OCI-LY1 (cell line): ENCODE measurements around the gene CDC42EP4.

ENCODE experiments used
- H2AFZ ChIP-seq: fragments of 200-600 bp; sonication (generic), shearing (Covaris generic); 2 replicates; pipeline ENCODE4 v1.6.0; 2014; ENCODE audit warnings: antibody characterized with exemption, mild to moderate bottlenecking, low read length
- H3F3A ChIP-seq: fragments of 200-600 bp; sonication (generic), shearing (Covaris generic); 2 replicates; pipeline ENCODE4 v1.6.0; 2014; ENCODE audit warnings: mild to moderate bottlenecking, antibody characterized with exemption, low read length, moderate library complexity; ENCODE audit not compliant: insufficient read depth
- H3K27ac ChIP-seq: fragments of 200-600 bp; sonication (generic); 2 replicates; pipeline ENCODE4 v1.5.1; 2014; ENCODE audit warnings: low read length, mixed run types, mild to moderate bottlenecking, low read depth; ENCODE audit not compliant: poor library complexity, severe bottlenecking
- H3K27me3 ChIP-seq: fragments of 200-600 bp; sonication (generic); 2 replicates; pipeline ENCODE4 v1.6.0; 2014; ENCODE audit warnings: antibody characterized with exemption, mild to moderate bottlenecking, low read length, moderate library complexity; ENCODE audit not compliant: insufficient read depth
- H3K36me3 ChIP-seq: fragments of 200-600 bp; sonication (generic); 2 replicates; pipeline ENCODE4 v1.6.1; 2014; ENCODE audit warnings: mild to moderate bottlenecking, antibody characterized with exemption, low read length, moderate library complexity, mixed read lengths; ENCODE audit not compliant: insufficient read depth
- H3K4me1 ChIP-seq: fragments of 200-600 bp; sonication (generic); 2 replicates; pipeline ENCODE4 v1.5.1; 2014; ENCODE audit warnings: mild to moderate bottlenecking, low read length, moderate library complexity; ENCODE audit not compliant: insufficient read depth, severe bottlenecking
- H3K4me2 ChIP-seq: fragments of 200-600 bp; sonication (generic), shearing (Covaris generic); 2 replicates; pipeline ENCODE4 v1.6.1; 2014; ENCODE audit warnings: low read length
- H3K4me3 ChIP-seq: fragments of 200-600 bp; sonication (generic); 2 replicates; pipeline ENCODE4 v1.5.1; 2014; ENCODE audit warnings: low read length, low read depth, mild to moderate bottlenecking, mixed read lengths; ENCODE audit not compliant: poor library complexity, severe bottlenecking
- H3K79me2 ChIP-seq: fragments of 200-600 bp; shearing (Covaris generic); 2 replicates; pipeline ENCODE4 v1.6.1; 2016; ENCODE audit warnings: mixed run types, low read length, mixed read lengths; ENCODE audit not compliant: insufficient read depth
- H3K9ac ChIP-seq: fragments of 200-600 bp; sonication (generic), shearing (Covaris generic); 2 replicates; pipeline ENCODE4 v1.6.1; 2014; ENCODE audit warnings: mild to moderate bottlenecking, low read length, mixed read lengths
- H3K9me2 ChIP-seq: fragments of 200-600 bp; sonication (generic), shearing (Covaris generic); 2 replicates; pipeline ENCODE4 v1.6.1; 2014; ENCODE audit warnings: low read depth, mild to moderate bottlenecking, low read length, mixed read lengths
- H3K9me3 ChIP-seq: fragments of 200-600 bp; shearing (Covaris generic); 2 replicates; pipeline ENCODE4 v1.6.1; 2014; ENCODE audit warnings: low read length, mixed read lengths
- H4K20me1 ChIP-seq: fragments of 200-600 bp; sonication (generic), shearing (Covaris generic); 2 replicates; pipeline ENCODE4 v1.6.0; 2016; ENCODE audit warnings: mild to moderate bottlenecking, low read length; ENCODE audit not compliant: insufficient read depth
- CTCF ChIP-seq: fragments of 200-600 bp; sonication (generic), shearing (Covaris generic); IDR thresholded peaks from 2 replicates; pipeline ENCODE4 v1.5.1; 2017; ENCODE audit warnings: mild to moderate bottlenecking, antibody characterized with exemption, low read length, moderate library complexity, mixed read lengths
- EZH2 ChIP-seq: fragments of 200-600 bp; sonication (generic), shearing (Covaris generic); IDR thresholded peaks from 2 replicates; pipeline ENCODE4 v1.8.0; 2017; ENCODE audit warnings: borderline replicate concordance, mixed run types, mild to moderate bottlenecking, antibody characterized with exemption, low read length, moderate library complexity, mixed read lengths

Gene CDC42EP4

GRCh38 chr17:73280191-73280590 lies 31.6 kb downstream of the CDC42EP4 start:
- Histone ChIP-seq H3K27me3 (no peaks in the 10 kb centered on the region; the same call in 1 of the 2 replicates), H3K27ac (no peak overlapping the region), H4K20me1 (no peaks in the 10 kb centered on the region), H3F3A (no peaks in the 10 kb centered on the region), H3K9ac (no peak overlapping the region), H3K9me3 (no peaks in the 10 kb centered on the region), H3K79me2 (no peaks in the 10 kb centered on the region), H3K4me2 (no peak overlapping the region), H3K9me2 (no peaks in the 10 kb centered on the region), H3K4me3 (no peak overlapping the region), H3K4me1 (no peaks in the 10 kb centered on the region), H3K36me3 (no peaks in the 10 kb centered on the region), H2AFZ (no peak overlapping the region)
- TF ChIP-seq EZH2 (no peak), CTCF (no peak)

DNA sequence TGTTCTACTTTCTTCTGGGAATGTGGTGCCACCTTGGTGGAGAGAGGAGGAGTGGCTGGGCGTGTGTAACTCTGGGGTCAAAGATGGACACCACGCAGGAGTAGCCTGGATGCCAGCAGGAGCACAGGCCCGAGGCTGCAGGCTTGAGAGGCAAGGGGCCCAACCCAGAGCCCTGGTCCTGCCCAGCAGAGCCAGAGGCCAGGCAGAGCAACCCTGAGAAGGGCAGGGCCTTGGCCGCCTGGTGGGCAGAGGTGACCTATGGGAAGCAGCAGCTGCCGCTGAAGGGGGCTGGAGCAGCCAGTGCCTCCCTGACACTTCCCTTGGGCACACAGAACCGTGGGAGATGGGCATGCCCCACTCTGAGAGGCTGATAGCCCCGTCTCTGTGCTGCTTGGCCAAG lies 32.1 kb downstream of the CDC42EP4 start:
- Histone ChIP-seq H2AFZ (no peak overlapping the region), H3K4me3 (no peak overlapping the region), H3K27me3 (no peaks in the 10 kb centered on the region; the same call in 1 of the 2 replicates), H3F3A (no peaks in the 10 kb centered on the region), H3K4me2 (no peak overlapping the region), H3K9me2 (no peaks in the 10 kb centered on the region), H3K27ac (no peak overlapping the region), H4K20me1 (no peaks in the 10 kb centered on the region), H3K4me1 (no peaks in the 10 kb centered on the region), H3K36me3 (no peaks in the 10 kb centered on the region), H3K9me3 (no peaks in the 10 kb centered on the region), H3K79me2 (no peaks in the 10 kb centered on the region), H3K9ac (no peak overlapping the region)
- no peak for TF ChIP-seq CTCF
- no peak for TF ChIP-seq EZH2

- Histone ChIP-seq H3K27ac (no peak overlapping the region), H3K9me3 (no peaks in the 10 kb centered on the region), H3K36me3 (no peaks in the 10 kb centered on the region), H3K9ac (no peak overlapping the region), H2AFZ (no peak overlapping the region), H3K27me3 (no peaks in the 10 kb centered on the region; the same call in 1 of the 2 replicates), H4K20me1 (no peaks in the 10 kb centered on the region), H3K9me2 (no peaks in the 10 kb centered on the region), H3F3A (no peaks in the 10 kb centered on the region), H3K79me2 (no peaks in the 10 kb centered on the region), H3K4me3 (no peak overlapping the region), H3K4me2 (no peak overlapping the region), H3K4me1 (no peaks in the 10 kb centered on the region)
- TF ChIP-seq CTCF (no peak), EZH2 (no peak)
Measured at GRCh38 chr17:73278465-73279453, 33.0 kb downstream of the CDC42EP4 start.
